GM12891 (cell line): ENCODE results near the gene CHP2. TPM values are rescaled to one million over a fixed set of nuclear protein-coding genes. Genes with fewer than 3 reads are reported as not detected.
"Not testable (repeated sequence)": the region's sequence is repeated elsewhere in the genome, so short reads cannot be mapped to it uniquely, and the experiment has no call there.

Source experiments
- DNase-seq: peaks from one replicate; pipeline ENCODE4 v3.0.0; 2011; ENCODE audit warnings: low spot score; ENCODE audit not compliant: insufficient read length
- FAIRE-seq: peaks from 2 replicates; lab custom pipeline; 2011; peaks lifted over from hg19 to GRCh38; lab: Jason Lieb, UNC
- PAX5 ChIP-seq: IDR thresholded peaks from 2 replicates; pipeline ENCODE4 v1.6.1; 2011; ENCODE audit warnings: low read length, moderate library complexity, mild to moderate bottlenecking; ENCODE audit not compliant: insufficient read depth, severe bottlenecking
- POLR2A ChIP-seq: IDR thresholded peaks from 2 replicates; pipeline ENCODE4 v1.6.1; 2011; ENCODE audit warnings: low read depth, low read length, control low read depth
- POLR2AphosphoS5 ChIP-seq: IDR thresholded peaks from 2 replicates; pipeline ENCODE4 v1.6.1; 2011; ENCODE audit warnings: low read depth, low read length, control low read depth
- POU2F2 ChIP-seq: IDR thresholded peaks from 2 replicates; pipeline ENCODE4 v1.6.1; 2011; ENCODE audit warnings: low read depth, mild to moderate bottlenecking, control low read depth, low read length, moderate library complexity
- SPI1 ChIP-seq: IDR thresholded peaks from 2 replicates; pipeline ENCODE4 v1.6.1; 2011; ENCODE audit warnings: low read depth, low read length, control low read depth
- TAF1 ChIP-seq: IDR thresholded peaks from 2 replicates; pipeline ENCODE4 v1.6.1; 2011; ENCODE audit warnings: low read depth, low read length, control low read depth
- polyA plus RNA-seq: library from polyadenylated mRNA; unstranded; fragments of >200 nt; gene quantifications from one replicate; pipeline ENCODE4 v1.2.1, GENCODE V29; 2012; ENCODE audit warnings: low read depth, missing spikeins, inconsistent platforms; ENCODE audit not compliant: missing spikeins

The CHP2 gene
- not detected for polyA plus RNA-seq

DNA sequence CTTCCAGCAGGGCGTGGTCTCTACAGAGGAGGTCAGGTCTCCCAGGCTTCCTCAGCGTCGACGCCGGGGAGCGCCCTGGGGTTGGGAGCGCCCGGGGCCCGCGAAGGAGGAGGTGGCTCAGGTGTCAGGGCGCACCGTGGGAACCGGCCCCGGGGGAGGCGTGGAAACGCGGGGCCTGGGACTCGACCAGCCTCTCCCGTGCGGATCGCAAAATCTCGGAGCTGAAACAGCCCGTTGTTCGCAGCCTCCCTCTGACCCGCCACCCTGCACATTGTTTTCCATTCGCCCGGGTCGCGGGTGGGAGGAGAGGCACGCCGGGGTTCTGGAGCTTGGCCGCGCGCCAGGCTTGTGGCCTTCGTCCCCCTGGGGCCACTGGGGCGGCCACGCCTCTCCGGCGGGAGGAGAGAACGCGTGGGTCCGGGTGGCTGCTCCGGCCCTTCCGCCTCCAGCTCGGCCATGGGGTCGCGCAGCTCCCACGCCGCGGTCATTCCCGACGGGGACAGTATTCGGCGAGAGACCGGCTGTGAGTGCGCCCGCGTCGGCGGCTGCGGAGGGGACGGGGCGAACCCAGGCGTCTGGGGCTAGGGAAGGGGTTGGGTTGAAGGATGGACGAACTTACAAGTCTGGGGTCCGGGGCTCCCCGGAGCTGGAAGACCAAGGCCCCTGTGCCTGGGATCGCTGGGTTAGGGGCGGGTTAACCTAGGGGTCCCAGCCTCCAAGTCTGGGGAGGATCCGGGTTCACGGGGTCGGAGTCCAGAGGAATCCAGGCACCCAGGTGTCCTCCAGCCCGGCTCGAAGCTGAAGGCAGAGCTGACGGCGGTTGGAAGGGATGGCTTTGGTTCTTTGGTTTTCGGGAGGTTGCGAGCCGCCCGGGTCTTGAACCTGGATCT lies at the start of gene CHP2:
Gene CHP2, plus strand, starts transcription at position 433 of the 890 bp plus-strand sequence. Its CDS starts 24 bp downstream, at position 457.
- no peak for TF ChIP-seq POLR2AphosphoS5
- TF ChIP-seq POU2F2, result no peak
- TF ChIP-seq POLR2A, result no peak
- TF ChIP-seq PAX5, result no peak
- no peak for TF ChIP-seq SPI1
- no peak for TF ChIP-seq TAF1
- no peak for DNase-seq
- no peak for FAIRE-seq

- FAIRE-seq, result no peak
- TF ChIP-seq PAX5, result no peak
- TF ChIP-seq POLR2AphosphoS5, result no peak
- no peak for TF ChIP-seq POLR2A
- no peak for TF ChIP-seq POU2F2
- no peak for TF ChIP-seq TAF1
- no peak for TF ChIP-seq SPI1
- DNase-seq, result no peak
These were observed 49.3 kb upstream of the CHP2 start for GRCh38 chr16:23705517-23705902.

DNA sequence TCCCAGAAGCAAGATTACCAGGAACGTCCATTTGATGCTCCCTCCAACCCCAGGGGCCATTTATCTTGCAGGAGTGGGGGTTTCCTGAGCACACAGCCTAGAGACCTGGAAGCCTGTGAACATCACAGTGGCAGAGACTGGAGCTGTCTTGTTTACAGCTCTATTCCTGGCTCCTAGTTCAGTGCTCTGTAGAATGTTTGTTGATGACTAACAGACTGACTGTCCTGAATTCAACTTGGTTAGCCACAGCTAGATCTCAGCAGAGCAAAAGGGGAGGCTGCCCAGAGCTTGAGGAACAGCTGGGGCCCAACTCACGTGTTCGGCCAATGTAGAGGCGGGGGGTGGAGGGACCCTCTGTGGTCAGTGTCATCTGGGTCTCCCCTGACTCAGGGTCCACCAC lies 48.4 kb upstream of the CHP2 start:
- no peak for FAIRE-seq
- no peak for DNase-seq
- TF ChIP-seq TAF1 (no peak), POLR2AphosphoS5 (no peak), SPI1 (no peak), PAX5 (no peak), POLR2A (no peak), POU2F2 (no peak)

DNA sequence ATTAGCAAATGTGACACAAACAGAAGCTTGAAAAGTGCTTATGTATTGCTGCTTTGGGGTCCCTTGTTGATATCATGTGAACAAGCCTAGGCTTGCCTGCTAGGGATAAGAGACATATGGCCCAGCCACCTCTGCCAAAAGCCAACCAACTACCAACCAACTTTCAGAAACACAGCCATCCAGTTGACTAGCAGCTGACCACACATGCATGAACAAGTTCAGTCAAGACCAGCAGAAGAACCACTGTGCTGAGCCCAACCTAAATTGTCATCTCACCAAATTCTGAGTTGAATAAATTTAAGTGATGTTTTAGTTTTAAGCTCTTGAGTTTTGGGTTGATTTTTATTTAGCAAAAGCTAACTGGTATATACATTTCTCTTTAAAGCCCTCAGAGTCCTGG lies 45.3 kb upstream of the CHP2 start:
- TF ChIP-seq POLR2A (no peak), PAX5 (no peak), SPI1 (no peak), TAF1 (no peak), POU2F2 (no peak), POLR2AphosphoS5 (no peak)
- DNase-seq (no peak), FAIRE-seq (no peak)

DNA sequence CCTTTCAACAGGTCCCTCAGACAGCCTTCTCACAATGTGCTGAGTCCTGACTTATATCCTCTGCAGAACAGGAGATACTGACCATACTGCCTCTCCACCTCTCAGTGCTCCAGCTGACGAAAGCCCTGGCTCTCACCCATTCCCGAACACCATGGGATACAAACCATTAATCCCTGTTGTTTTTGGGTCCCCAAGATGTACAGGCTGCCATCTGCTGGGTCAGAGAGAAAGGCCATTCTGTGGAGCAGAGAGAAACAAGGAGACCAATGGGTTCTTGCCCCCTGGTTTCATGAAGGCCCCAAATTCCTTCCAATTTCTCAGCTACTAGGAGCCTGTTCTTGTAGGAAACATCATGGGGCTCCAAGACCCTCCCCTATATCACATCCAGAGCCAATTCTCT lies 44.8 kb upstream of the CHP2 start:
- TF ChIP-seq TAF1 (no peak), PAX5 (no peak), POU2F2 (no peak), SPI1 (no peak), POLR2AphosphoS5 (no peak), POLR2A (no peak)
- FAIRE-seq (no peak), DNase-seq (no peak)

GRCh38 chr16:23710504-23710903 lies 44.3 kb upstream of the CHP2 start:
- DNase-seq (no peak), FAIRE-seq (no peak)
- TF ChIP-seq POU2F2 (no peak), POLR2AphosphoS5 (no peak), TAF1 (no peak), PAX5 (no peak), POLR2A (no peak), SPI1 (no peak)

- FAIRE-seq (no peak), DNase-seq (no peak)
- TF ChIP-seq PAX5 (no peak), SPI1 (no peak), POU2F2 (no peak), TAF1 (no peak), POLR2AphosphoS5 (no peak), POLR2A (no peak)
These were observed 43.0 kb upstream of the CHP2 start for GRCh38 chr16:23711785-23712184.

DNA sequence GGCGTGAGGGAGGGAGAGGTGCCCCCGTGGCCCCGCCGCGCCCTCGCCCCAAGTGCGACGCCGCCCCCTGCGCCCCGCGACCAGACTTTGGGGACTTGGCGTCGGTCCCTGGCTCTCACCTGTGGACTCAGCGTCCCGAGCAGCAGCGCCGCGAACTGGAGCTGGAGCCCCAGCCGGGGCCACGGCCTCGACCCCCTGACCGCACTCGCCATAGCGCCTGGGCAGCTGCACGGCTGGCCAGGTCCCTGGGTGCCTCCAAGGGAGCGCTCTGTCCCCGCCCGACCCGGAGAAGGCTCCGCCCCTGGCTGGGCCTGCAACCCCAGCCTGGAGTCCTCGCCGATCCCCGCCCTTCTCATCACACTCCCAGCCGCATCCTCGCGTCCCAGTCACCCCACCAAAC lies 41.9 kb upstream of the CHP2 start, which contains the start of gene ERN2:
Gene ERN2, minus strand, starts transcription at position 247 of the 400 bp plus-strand sequence. Its CDS starts 35 bp downstream, at position 212.
- DNase-seq (no peak), FAIRE-seq (no peak)
- TF ChIP-seq PAX5 (no peak), TAF1 (no peak), POU2F2 (no peak), SPI1 (no peak), POLR2AphosphoS5 (no peak), POLR2A (no peak)

DNA sequence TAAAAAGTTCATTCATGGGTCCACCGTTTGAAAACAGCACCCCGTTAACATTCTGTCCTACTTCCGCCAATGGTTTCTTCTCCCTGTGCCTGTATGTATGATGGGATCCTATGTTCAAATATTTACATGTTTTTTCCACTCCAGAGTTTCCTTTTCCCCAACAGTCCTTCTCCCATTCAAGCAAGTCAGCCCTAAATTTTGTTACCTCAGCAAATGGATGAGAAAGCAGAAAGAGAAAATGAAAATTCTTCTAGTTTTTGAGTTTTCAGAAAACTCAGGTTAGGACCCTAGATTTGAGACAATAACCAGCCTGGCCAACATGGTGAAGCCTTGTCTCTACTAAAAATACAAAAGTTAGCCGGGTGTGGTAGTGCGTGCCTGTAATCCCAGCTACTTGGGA lies 38.3 kb upstream of the CHP2 start:
- no peak for FAIRE-seq

GRCh38 chr16:23722613-23723240 lies 32.1 kb upstream of the CHP2 start:
- FAIRE-seq, result not testable (repeated sequence)

More for the DNA sequence above, 38.3 kb upstream of the CHP2 start:
- no peak for DNase-seq
- no peak for TF ChIP-seq PAX5
- TF ChIP-seq TAF1, result no peak
- no peak for TF ChIP-seq POLR2AphosphoS5
- no peak for TF ChIP-seq POU2F2
- no peak for TF ChIP-seq SPI1
- no peak for TF ChIP-seq POLR2A

More at GRCh38 chr16:23722613-23723240, 32.1 kb upstream of the CHP2 start:
- DNase-seq, result not testable (repeated sequence)
